HepG2 (cell line): ENCODE results near the gene ZNF132. TPM values are rescaled to one million over a fixed set of nuclear protein-coding genes. Genes with fewer than 3 reads are reported as not detected.

Source experiments
- FOXC1 ChIP-seq: sonication (generic); formaldehyde crosslinking; IDR thresholded peaks from 2 replicates; pipeline ENCODE4 v1.8.0; 2022; ENCODE audit warnings: mild to moderate bottlenecking, missing genetic modification reagents, borderline replicate concordance
- FOXJ3 ChIP-seq: sonication (generic); formaldehyde crosslinking; IDR thresholded peaks from 2 replicates; pipeline ENCODE4 v1.4.0; 2020; ENCODE audit warnings: missing genetic modification reagents, mild to moderate bottlenecking, borderline replicate concordance
- ISX ChIP-seq: sonication (generic); formaldehyde crosslinking; conservative IDR thresholded peaks from 2 replicates; pipeline ENCODE4 v1.5.0; 2020; ENCODE audit warnings: missing genetic modification reagents
- JUNB ChIP-seq: sonication (generic); formaldehyde crosslinking; IDR thresholded peaks from 2 replicates; pipeline ENCODE4 v1.8.0; 2022; ENCODE audit warnings: missing genetic modification reagents, mild to moderate bottlenecking, borderline replicate concordance
- KLF12 ChIP-seq: sonication (generic); formaldehyde crosslinking; IDR thresholded peaks from 2 replicates; pipeline ENCODE4 v1.4.0; 2020; ENCODE audit warnings: missing genetic modification reagents, borderline replicate concordance
- NFYB ChIP-seq: sonication (generic); formaldehyde crosslinking; IDR thresholded peaks from 2 replicates; pipeline ENCODE4 v1.4.0; 2020; ENCODE audit warnings: missing genetic modification reagents
- SIX4 ChIP-seq: sonication (generic); formaldehyde crosslinking; IDR thresholded peaks from 2 replicates; pipeline ENCODE4 v1.4.0; 2020; ENCODE audit warnings: missing genetic modification reagents
- TBP ChIP-seq: sonication (generic); formaldehyde crosslinking; IDR thresholded peaks from 2 replicates; pipeline ENCODE4 v1.5.0; 2020; ENCODE audit warnings: missing genetic modification reagents
- TGIF2 ChIP-seq: IDR thresholded peaks from 2 replicates; pipeline ENCODE4 v1.6.1; 2016; ENCODE audit warnings: control low read depth, missing compliant biosample characterization
- U2AF1 ChIP-seq: fragments of 200-400 bp; formaldehyde crosslinking; optimal IDR thresholded peaks from 2 replicates; pipeline ENCODE3; 2017; ENCODE audit warnings: mild to moderate bottlenecking, low read depth, low read length
- ZMYM3 ChIP-seq: sonication (generic); formaldehyde crosslinking; IDR thresholded peaks from 2 replicates; pipeline ENCODE4 v1.5.1; 2020; ENCODE audit warnings: mild to moderate bottlenecking, missing genetic modification reagents
- ZNF317 ChIP-seq: sonication (generic); formaldehyde crosslinking; IDR thresholded peaks from 2 replicates; pipeline ENCODE4 v1.5.0; 2020; ENCODE audit warnings: mild to moderate bottlenecking, missing genetic modification reagents
- ZNF558 ChIP-seq: sonication (generic); formaldehyde crosslinking; IDR thresholded peaks from 2 replicates; pipeline ENCODE4 v1.9.0; 2022; ENCODE audit warnings: mild to moderate bottlenecking, missing genetic modification reagents, borderline replicate concordance
- ZNF615 ChIP-seq: sonication (generic); formaldehyde crosslinking; IDR thresholded peaks from 2 replicates; pipeline ENCODE4 v1.5.0; 2020; ENCODE audit warnings: mild to moderate bottlenecking, missing genetic modification reagents, borderline replicate concordance
- ZNF737 ChIP-seq: sonication (generic); formaldehyde crosslinking; IDR thresholded peaks from 2 replicates; pipeline ENCODE4 v1.5.0; 2020; ENCODE audit warnings: missing genetic modification reagents, mild to moderate bottlenecking, borderline replicate concordance
- ZZZ3 ChIP-seq: sonication (generic); formaldehyde crosslinking; IDR thresholded peaks from 2 replicates; pipeline ENCODE4 v1.4.0; 2020; ENCODE audit warnings: missing genetic modification reagents, mild to moderate bottlenecking, borderline replicate concordance
- polyA plus RNA-seq, 8 experiments: library from polyadenylated mRNA; depleted of rRNA in 3 of 8; stranded (reverse) in 7 of 8; unstranded in 1 of 8; fragments of >200 nt; fragmentation: Illumina TruSeq in 4 of 8; extraction: Trizol in 4 of 8; gene quantifications; 2 replicates each; pipeline versions ENCODE4 v1.2.1 to v1.2.3, GENCODE V29; 2011 to 2016; ENCODE audit warnings: low read depth in 4 of 8, missing spikeins in 1 of 8, mixed read lengths in 1 of 8; ENCODE audit not compliant: insufficient read depth in 1 of 8
- total RNA-seq, 5 experiments: library from RNA; depleted of rRNA; stranded (reverse); fragments of >200 nt; fragmentation: Illumina TruSeq; extraction: Trizol; gene quantifications; 2 replicates each; pipeline ENCODE4 v1.2.3, GENCODE V29; 2016; ENCODE audit warnings: low read depth in 1 of 5
- TF ChIP-seq, protein P1 (sequence below): sonication (generic); formaldehyde crosslinking; conservative IDR thresholded peaks from 2 replicates; pipeline ENCODE4 v1.8.0; 2022; ENCODE audit warnings: missing genetic modification reagents
- TF ChIP-seq, protein P2 (sequence below): sonication (generic); formaldehyde crosslinking; IDR thresholded peaks from 2 replicates; pipeline ENCODE4 v1.5.1; 2020; ENCODE audit warnings: mild to moderate bottlenecking, missing genetic modification reagents
- TF ChIP-seq, protein P3 (sequence below): sonication (generic); formaldehyde crosslinking; IDR thresholded peaks from 2 replicates; pipeline ENCODE4 v1.4.0; 2020; ENCODE audit warnings: missing genetic modification reagents, low read depth, mild to moderate bottlenecking, borderline replicate concordance
- TF ChIP-seq, protein P4 (sequence below): sonication (generic); formaldehyde crosslinking; conservative IDR thresholded peaks from 2 replicates; pipeline ENCODE4 v1.4.0; 2020; ENCODE audit warnings: missing genetic modification reagents
- TF ChIP-seq, protein P5 (sequence below): sonication (generic); formaldehyde crosslinking; IDR thresholded peaks from 2 replicates; pipeline ENCODE4 v1.5.0; 2020; ENCODE audit warnings: missing genetic modification reagents

ZNF132 gene
- total and polyA plus RNA-seq, 2 of the 13 experiments (the other 11 are each of a cell fraction or from before 2014, with no cell fraction given), result not detected

DNA sequence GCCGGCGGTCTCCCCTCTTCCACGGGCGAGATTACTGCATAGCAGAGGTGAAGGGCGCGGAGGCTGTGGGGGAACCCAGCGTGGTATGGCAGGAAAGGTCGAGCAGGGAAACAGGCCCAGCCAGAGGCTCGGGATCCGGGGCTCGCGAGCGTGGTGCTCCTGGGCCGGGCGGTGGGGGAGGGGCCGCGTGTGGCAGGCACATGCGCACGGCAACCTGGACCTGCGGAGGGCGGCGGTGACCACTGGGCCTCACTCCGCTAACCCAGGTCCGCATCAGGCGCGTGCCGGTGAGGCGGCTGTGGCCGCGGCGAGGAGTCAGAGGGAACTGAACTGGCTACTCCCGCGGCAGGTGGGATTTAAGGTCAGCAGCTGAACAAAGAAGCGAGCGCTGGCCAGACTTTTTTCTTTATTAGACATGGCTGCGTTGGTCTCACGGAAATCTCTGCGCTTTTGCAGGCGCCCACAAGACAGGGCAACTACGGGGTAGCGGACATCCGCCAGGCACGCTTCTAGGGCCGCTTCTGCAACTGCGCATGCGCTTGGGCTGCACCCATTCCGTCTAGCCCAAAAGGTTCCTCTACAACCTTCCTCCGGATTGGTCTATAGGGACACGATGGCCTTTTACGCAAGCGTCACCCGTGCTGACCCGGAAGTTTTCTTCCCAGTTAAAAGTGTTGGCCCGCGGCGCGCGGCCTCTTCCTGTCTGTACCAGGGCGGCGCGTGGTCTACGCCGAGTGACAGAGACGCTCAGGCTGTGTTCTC, 53.2 kb downstream of the ZNF132 start, which contains the start of gene RPS5 (continued):
- TF ChIP-seq, protein P1, sequence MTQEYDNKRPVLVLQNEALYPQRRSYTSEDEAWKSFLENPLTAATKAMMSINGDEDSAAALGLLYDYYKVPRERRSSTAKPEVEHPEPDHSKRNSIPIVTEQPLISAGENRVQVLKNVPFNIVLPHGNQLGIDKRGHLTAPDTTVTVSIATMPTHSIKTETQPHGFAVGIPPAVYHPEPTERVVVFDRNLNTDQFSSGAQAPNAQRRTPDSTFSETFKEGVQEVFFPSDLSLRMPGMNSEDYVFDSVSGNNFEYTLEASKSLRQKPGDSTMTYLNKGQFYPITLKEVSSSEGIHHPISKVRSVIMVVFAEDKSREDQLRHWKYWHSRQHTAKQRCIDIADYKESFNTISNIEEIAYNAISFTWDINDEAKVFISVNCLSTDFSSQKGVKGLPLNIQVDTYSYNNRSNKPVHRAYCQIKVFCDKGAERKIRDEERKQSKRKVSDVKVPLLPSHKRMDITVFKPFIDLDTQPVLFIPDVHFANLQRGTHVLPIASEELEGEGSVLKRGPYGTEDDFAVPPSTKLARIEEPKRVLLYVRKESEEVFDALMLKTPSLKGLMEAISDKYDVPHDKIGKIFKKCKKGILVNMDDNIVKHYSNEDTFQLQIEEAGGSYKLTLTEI (CRISPR knock-in tag), result no peak
- peak; percentile 37; the same call in 1 of the 2 replicates for TF ChIP-seq FOXJ3 (CRISPR knock-in tag)
- no peak; the same call in 1 of the 2 replicates for TF ChIP-seq ZMYM3 (CRISPR knock-in tag)
- TF ChIP-seq TGIF2 (CRISPR knock-in tag), result 0 out of 2 replicates have a peak, but pooled peaks have one; percentile 68
- TF ChIP-seq, protein P2, sequence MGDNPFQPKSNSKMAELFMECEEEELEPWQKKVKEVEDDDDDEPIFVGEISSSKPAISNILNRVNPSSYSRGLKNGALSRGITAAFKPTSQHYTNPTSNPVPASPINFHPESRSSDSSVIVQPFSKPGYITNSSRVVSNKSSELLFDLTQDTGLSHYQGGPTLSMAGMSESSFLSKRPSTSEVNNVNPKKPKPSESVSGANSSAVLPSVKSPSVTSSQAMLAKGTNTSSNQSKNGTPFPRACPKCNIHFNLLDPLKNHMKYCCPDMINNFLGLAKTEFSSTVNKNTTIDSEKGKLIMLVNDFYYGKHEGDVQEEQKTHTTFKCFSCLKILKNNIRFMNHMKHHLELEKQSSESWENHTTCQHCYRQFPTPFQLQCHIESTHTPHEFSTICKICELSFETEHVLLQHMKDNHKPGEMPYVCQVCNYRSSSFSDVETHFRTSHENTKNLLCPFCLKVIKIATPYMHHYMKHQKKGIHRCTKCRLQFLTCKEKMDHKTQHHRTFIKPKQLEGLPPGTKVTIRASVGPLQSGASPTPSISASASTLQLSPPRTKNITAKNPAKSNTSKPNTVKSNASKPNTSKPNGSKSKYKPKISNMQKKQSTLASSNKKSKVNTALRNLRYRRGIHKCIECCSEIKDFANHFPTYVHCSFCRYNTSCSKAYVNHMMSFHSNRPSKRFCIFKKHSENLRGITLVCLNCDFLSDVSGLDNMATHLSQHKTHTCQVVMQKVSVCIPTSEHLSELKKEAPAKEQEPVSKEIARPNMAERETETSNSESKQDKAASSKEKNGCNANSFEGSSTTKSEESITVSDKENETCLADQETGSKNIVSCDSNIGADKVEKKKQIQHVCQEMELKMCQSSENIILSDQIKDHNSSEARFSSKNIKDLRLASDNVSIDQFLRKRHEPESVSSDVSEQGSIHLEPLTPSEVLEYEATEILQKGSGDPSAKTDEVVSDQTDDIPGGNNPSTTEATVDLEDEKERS, result no peak; the same call in 1 of the 2 replicates
- TF ChIP-seq ZNF615 (CRISPR knock-in tag), result peak; percentile 40; the same call in 1 of the 2 replicates
- TF ChIP-seq, protein P3, sequence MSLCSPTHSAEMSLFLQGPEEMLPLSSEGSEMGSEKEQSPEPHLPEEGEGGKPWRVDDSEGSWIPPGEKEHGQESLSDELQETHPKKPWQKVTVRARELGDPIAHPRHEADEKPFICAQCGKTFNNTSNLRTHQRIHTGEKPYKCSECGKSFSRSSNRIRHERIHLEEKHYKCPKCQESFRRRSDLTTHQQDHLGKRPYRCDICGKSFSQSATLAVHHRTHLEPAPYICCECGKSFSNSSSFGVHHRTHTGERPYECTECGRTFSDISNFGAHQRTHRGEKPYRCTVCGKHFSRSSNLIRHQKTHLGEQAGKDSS (CRISPR knock-in tag), result peak; percentile 91; the same call in 1 of the 2 replicates
- TF ChIP-seq ISX, result 0 out of 2 replicates have a peak, but pooled peaks have one; percentile 75
- TF ChIP-seq, protein P4, sequence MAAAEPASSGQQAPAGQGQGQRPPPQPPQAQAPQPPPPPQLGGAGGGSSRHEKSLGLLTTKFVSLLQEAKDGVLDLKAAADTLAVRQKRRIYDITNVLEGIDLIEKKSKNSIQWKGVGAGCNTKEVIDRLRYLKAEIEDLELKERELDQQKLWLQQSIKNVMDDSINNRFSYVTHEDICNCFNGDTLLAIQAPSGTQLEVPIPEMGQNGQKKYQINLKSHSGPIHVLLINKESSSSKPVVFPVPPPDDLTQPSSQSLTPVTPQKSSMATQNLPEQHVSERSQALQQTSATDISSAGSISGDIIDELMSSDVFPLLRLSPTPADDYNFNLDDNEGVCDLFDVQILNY (CRISPR knock-in tag), result 0 out of 2 replicates have a peak, but pooled peaks have one; percentile 51
- peak; percentile 26 for TF ChIP-seq ZZZ3 (CRISPR knock-in tag)
- peak; percentile 46 for TF ChIP-seq U2AF1
- peak; percentile 69 for TF ChIP-seq FOXC1 (CRISPR knock-in tag)
- TF ChIP-seq ZNF737 (CRISPR knock-in tag), result no peak
- peak; percentile 87 for TF ChIP-seq ZNF558
- TF ChIP-seq ZNF317, result peak; percentile 62; the same call in 1 of the 2 replicates
- TF ChIP-seq SIX4, result no peak; the same call in 1 of the 2 replicates
- TF ChIP-seq JUNB, result no peak
- TF ChIP-seq NFYB, result peak; percentile 90
- no peak for TF ChIP-seq TBP (CRISPR knock-in tag)
- TF ChIP-seq KLF12 (CRISPR knock-in tag), result peak; percentile 46; the same call in 1 of the 2 replicates
- TF ChIP-seq, protein P5, sequence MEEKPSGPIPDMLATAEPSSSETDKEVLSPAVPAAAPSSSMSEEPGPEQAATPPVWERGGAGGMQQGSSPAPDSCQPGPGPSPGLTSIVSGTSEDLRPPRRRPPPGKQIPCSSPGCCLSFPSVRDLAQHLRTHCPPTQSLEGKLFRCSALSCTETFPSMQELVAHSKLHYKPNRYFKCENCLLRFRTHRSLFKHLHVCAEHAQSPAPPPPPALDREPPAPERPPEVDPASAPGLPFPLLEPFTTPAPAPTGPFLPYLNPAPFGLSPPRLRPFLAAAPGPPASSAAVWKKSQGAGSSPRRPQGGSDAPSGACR (CRISPR knock-in tag), result 0 out of 2 replicates have a peak, but pooled peaks have one; percentile 38
